GM21381 (cell line): Measurements from ENCODE around the gene SBF1.
"Not testable (repeated sequence)": the region's sequence is repeated elsewhere in the genome, so short reads cannot be mapped to it uniquely, and the experiment has no call there.

ENCODE experiments used
- ATAC-seq: cut with Tn5 transposase; IDR thresholded peaks from one replicate; pipeline ENCODE4 v1.9.1; 2021; ENCODE audit warnings: mild to moderate bottlenecking, moderate library complexity; ENCODE audit not compliant: unreplicated experiment

SBF1 gene

DNA sequence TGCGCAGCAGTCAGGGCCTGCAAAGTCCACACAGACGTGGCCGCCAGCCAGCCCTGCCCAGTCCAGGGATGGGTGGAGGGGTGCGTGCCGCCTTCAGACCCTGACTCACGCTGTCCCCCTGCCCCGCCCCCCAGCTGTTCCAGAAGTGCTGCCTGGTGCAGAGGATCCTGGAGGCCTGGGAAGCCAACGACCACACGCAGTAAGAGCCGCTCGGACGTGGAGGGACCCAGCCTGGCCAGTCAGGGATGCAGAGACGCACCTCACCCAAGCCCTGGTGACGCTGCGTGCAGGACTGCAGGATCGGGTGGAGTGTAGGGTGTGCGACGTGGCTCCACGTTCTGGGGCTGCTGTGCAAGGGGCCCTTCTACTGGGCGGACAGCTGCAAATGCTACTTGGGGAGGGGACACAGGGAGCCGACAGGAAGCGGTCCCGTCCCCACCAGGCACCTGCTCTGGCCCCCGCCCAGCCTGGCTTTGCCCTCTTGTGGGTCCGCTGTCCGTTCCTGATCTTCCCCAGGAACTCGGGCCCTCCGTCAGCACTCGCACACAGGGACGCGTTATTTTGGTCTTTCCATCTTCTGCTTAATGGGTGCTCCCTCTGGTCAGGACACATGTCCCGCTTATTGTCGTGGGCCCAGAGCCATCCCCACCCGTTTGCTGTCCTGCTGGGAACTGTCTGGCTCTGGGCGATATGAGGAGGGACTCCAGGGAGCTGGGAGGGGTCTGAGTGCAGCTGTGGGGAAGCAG lies 42.5 kb downstream of the SBF1 start:
- no peak for ATAC-seq

DNA sequence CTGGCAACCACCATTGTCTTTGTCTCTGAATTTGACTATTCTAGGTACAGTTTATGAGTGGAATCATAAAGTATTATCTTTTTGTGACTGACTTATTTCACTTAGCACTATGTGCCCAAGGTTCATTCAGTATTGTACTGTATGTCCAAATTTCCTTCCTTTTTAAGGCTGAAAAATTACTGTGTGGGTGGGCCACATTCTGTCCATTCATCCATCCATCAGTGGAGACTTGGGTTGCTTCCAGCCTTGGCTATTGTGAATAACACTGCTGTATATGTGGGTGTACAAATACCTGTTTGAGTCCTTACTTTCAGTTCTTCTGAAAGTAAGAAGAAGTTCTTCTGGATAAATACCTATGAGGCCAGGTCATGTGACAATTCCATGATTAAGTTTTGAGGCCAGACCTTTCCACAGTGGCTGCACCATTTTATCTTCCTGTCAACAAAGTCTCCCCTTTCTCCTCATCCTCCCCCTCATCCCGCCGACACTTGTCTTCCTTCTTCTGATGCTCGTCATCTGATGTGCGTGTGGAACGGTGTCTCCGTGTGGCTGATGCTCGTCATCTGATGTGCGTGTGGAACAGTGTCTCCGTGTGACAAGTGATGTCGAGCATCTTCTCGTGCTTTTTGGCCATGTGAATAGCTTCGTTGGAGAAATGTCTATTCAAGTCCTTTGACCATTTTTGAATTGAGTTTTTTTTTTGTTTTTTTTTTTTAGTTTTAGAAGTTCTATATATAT lies 49.5 kb downstream of the SBF1 start:
- ATAC-seq = no peak

- ATAC-seq = no peak
These were observed 50.9 kb downstream of the SBF1 start for GRCh38 chr22:50423956-50424355.

GRCh38 chr22:50422961-50423815 lies 51.6 kb downstream of the SBF1 start:
- ATAC-seq = no peak

GRCh38 chr22:50422046-50422445 lies 52.8 kb downstream of the SBF1 start:
- no peak for ATAC-seq

DNA sequence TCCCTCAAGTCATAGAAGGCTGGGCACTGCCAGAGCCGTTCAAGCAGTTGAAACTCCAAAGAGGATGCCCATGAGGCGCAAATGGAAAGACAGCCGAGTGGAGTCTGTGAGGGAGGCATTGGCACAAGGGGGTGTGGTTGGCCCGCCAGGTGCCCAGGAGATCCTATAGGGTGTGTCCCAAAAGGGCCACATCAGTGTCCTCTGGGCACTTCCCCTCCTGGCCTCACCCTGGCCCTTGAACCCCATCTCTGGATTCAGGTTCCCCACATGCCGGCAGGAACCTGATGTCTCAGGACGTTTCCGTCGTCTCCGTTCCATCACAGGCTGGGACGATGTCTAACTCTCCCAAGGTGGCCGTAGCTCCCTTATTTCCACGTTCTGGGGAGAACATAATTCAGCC lies 54.3 kb downstream of the SBF1 start:
- no peak for ATAC-seq

GRCh38 chr22:50420015-50420414 lies 54.8 kb downstream of the SBF1 start:
- ATAC-seq = no peak

- no peak for ATAC-seq
These were observed 55.7 kb downstream of the SBF1 start for GRCh38 chr22:50419116-50419515.

DNA sequence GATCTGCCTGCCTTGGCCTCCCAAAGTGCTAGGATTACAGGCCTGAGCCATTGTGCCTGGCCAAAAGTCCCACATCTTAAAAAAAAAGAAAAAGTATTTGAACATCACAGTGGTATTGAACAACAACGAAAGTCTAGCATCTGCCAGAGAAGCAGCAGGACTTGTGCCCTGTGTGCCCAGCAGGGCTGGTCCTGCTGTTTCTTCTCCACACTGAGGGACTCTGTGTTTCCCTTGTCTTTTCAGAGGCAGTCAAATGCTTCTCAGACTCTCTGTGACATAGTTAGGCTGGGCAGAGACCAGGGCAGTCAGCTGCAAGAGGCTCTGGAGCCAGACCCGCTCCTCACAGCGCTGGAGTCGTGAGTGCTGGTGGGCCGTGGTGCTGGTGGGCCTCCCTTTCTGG lies 56.2 kb downstream of the SBF1 start:
- no peak for ATAC-seq

- ATAC-seq = no peak
These were observed 57.2 kb downstream of the SBF1 start for GRCh38 chr22:50417411-50418210.

DNA sequence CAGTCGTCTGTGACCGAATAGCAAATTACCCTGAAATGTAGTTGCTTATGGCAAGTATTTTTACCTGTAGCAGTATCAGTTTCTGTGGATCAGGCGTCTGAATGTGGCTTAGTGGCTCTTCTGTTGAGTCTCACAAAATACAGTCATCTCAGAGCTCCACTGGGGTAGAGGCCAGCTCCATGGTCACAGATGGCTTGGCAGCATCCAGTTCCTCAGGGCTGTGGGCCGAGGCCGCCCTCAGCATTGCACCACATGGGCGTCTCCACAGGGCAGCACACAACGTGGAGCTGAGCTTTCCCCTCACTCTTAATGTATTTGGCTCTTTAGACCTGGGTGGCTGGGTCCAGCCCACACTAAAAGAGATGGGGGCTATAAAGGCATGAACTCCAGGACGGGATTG lies 57.8 kb downstream of the SBF1 start:
- no peak for ATAC-seq

- ATAC-seq = no peak
These were observed 59.4 kb downstream of the SBF1 start for GRCh38 chr22:50415426-50415825.

DNA sequence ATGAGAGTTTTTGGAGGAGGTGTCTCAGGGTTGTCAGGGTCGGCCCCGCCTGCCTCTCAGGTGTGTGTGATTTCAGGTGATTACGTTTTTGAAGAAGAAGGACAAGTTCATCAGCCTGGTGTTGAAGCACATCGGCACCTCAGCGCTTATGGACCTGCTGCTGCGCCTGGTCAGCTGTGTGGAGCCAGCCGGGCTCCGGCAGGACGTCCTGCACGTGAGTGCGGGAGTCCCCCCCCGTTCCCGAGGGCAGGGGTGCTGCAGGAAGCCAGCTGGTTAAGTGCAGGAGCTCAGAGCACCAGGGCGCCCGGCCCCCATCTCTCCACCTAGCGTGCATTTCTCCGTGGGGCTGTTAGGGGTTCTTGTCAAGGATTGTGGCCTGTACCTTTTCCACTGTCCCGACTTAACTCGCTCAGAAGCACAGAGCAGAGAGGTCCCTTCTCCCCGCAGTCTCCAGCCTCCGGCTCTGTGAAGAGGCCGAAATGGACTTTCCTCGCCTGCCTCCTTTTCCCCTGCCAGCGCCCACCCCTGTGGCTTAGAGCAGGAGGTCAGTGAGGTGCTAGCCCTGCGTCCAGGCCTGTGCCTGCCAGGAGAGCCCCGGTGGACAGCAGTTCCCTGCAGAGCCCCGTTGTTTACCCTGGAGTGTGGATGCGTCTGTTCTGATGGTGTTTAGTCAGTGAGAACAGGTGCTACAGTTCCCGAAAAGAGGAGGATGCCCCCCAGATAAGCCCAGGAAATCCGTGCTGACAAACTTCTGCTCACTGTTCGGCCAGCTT lies 60.2 kb downstream of the SBF1 start:
- no peak for ATAC-seq

DNA sequence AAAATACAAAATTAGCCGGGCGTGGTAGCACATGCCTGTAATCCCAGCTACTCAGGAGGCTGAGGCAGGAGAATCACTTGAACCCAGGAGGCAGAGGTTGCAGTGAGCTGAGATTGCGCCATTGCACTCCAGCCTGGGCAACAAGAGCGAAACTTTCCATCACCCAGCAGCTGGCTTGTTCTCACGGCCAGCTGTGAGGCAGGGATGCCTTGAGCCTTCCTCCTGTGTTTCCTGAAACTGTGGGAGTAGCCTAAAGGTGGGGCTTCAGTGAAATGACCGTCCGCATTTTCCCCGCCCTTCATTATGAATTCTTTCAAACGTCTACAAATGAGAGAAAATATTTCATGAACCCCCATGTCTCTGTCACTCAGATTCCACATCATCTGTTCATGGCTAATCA lies 65.9 kb downstream of the SBF1 start:
- not testable (repeated sequence) for ATAC-seq

- no peak for ATAC-seq
These were observed 66.5 kb downstream of the SBF1 start for GRCh38 chr22:50408311-50408710.

- no peak for ATAC-seq
These were observed 68.2 kb downstream of the SBF1 start for GRCh38 chr22:50406416-50407170.

DNA sequence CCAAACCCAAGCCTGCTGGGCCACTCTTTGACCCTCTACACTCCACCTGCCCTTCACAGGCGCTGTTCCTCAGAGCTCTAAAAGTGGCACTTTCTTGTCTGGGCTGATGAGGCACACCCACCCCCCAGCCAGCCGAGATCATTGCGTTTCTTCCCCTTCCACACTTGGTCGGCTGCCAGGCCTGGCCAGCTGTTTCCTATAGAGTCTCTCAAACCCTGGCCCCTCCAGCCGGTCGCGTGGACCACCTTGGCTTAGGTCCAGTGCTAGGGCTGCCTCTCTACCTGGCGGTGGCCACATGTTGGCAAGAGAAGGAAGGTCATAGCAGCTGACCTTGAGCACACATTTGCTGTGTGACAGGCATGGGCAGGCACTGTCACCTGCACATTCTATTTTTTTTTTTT lies 71.1 kb downstream of the SBF1 start:
- ATAC-seq = no peak

GRCh38 chr22:50401907-50402306 lies 72.9 kb downstream of the SBF1 start:
- ATAC-seq = no peak

DNA sequence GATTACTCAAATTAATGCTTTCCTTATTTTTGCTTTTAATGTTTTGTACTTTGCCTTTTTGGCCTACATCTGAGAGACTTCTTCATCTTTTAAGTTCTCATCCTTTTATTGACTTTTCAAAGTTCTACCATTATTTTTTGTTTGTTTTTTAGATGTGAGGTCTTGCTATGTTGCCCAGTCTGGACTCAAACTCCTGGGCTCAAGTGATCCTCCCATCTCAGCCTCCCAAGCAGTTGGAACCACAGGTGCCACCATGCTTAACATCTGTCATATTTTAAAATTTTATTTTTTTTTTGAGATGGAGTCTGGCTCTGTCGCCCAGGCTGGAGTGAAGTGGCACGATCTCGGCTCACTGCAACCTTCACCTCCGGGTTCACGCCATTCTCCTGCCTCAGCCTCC lies 73.9 kb downstream of the SBF1 start:
- no peak for ATAC-seq
